Large intestine (tissue), 3 donors: ENCODE measurements around the gene KIF3C. TPM values are rescaled to one million over a fixed set of nuclear protein-coding genes. Genes with fewer than 3 reads are reported as not detected.
"Not testable (repeated sequence)": the region's sequence is repeated elsewhere in the genome, so short reads cannot be mapped to it uniquely, and the experiment has no call there.

Experiments used
- DNase-seq, 2 donors: peaks; one replicate each; pipeline versions ENCODE4 v3.0.0 to v3.0.0-alpha.2; 2013
- H3K27ac ChIP-seq: one replicate; pipeline ENCODE4 v1.5.1; 2013; ENCODE audit warnings: low read length
- H3K27me3 ChIP-seq: 2 replicates; pipeline ENCODE4 v1.6.1; 2013; ENCODE audit warnings: low read length; ENCODE audit not compliant: control insufficient read depth, insufficient read depth
- H3K36me3 ChIP-seq: 2 replicates; pipeline ENCODE4 v1.6.1; 2013; ENCODE audit warnings: low read length; ENCODE audit not compliant: control insufficient read depth, insufficient read depth
- H3K4me1 ChIP-seq: one replicate; pipeline ENCODE4 v1.6.1; 2013; ENCODE audit warnings: low read length; ENCODE audit not compliant: control insufficient read depth, insufficient read depth
- H3K4me3 ChIP-seq: one replicate; pipeline ENCODE4 v1.5.1; 2013; ENCODE audit warnings: low read length
- H3K9me3 ChIP-seq: one replicate; pipeline ENCODE4 v1.6.1; 2013; ENCODE audit warnings: mild to moderate bottlenecking, low read depth, low read length, moderate library complexity; ENCODE audit not compliant: control insufficient read depth
- WGBS: methylation state at CpG from one replicate; pipeline ENCODE4 v1.1.5; 2013; ENCODE audit warnings: low lambda C conversion rate; ENCODE audit not compliant: insufficient coverage; 5-methylcytosine and 5-hydroxymethylcytosine counted together
- polyA plus RNA-seq: library from polyadenylated mRNA; unstranded; fragments of 120-200 nt; gene quantifications from one replicate; pipeline ENCODE4 v1.2.1, GENCODE V29; 2013

KIF3C gene
- polyA plus RNA-seq, 1 donor, result 9.7 TPM

DNA sequence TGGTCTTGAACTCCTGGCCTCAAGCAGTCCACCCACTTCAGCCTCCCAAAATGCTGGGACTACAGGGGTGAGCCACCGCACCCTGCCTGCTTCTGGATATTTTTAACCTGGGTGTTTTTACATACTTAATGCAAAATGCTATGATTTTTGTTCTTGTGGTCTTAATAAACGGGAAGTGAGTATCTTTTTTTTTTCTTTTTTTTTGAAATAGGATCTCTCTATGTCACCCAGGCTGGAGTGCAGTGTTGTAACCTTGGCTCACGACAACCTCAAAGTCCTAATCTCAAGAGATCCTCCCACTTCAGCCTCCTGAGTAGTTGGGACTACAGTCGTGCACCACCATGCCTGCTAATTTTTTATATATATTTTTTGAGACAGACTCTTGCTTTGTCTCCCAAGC lies 84.8 kb downstream of the KIF3C start:
- Histone ChIP-seq H3K9me3 (no peaks in the 10 kb centered on the region), H3K4me1 (no peaks in the 10 kb centered on the region), H3K27me3 (peaks cover 2% of the 10 kb centered on the region), H3K4me3 (no peak overlapping the region), H3K36me3 (no peaks in the 10 kb centered on the region), H3K27ac (no peak overlapping the region)
- DNase-seq, result no peak
- WGBS, result 73% methylated on average over 1 of the region's 4 CpGs

DNA sequence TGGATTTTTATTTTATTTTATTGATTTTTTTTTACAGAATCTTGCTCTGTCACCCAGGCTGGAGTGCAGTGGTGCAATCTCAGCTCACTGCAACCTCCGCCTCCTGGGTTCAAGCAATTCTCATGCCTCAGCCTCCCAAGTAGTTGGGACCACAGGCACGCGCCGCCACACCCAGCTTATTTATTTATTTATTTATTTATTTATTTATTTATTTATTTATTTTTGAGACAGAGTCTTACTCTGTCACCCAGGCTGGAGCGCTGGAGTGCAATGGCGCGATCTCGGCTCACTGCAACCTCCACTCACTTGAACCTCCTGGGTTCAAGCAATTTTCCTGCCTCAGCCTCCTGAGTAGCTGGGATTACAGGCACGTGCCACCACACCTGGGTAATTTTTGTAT lies 86.0 kb downstream of the KIF3C start:
- WGBS, result no CpG with 5 or more reads among the region's 9 CpGs
- H3K4me3 ChIP-seq, DNase-seq, H3K36me3 ChIP-seq, H3K27me3 ChIP-seq, H3K4me1 ChIP-seq, H3K9me3 ChIP-seq, H3K27ac ChIP-seq: not testable (repeated sequence)

DNA sequence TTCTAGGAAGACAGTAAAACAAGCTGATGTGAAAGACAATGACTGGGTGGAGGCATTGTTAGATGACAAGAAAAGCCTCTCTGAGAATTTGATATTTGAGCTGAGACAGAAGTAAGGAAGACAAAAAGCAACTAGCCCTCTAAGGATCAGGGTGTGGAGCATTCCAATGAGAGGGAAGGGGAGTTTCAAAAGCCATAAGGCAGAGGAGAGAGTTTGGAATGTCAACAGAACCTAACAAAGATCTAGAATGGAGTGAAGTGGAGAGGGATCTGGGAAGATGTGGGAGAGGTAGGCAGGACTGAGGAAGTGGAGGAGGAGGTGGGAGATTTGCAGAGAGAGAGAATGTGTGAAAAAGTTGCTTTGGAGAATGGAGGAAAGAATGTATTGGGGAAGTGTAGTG lies 86.7 kb downstream of the KIF3C start:
- Histone ChIP-seq H3K4me1 (no peaks in the 10 kb centered on the region), H3K27me3 (peaks cover 2% of the 10 kb centered on the region), H3K4me3 (no peak overlapping the region), H3K27ac (no peak overlapping the region), H3K36me3 (no peaks in the 10 kb centered on the region), H3K9me3 (no peaks in the 10 kb centered on the region)
- DNase-seq, result no peak

DNA sequence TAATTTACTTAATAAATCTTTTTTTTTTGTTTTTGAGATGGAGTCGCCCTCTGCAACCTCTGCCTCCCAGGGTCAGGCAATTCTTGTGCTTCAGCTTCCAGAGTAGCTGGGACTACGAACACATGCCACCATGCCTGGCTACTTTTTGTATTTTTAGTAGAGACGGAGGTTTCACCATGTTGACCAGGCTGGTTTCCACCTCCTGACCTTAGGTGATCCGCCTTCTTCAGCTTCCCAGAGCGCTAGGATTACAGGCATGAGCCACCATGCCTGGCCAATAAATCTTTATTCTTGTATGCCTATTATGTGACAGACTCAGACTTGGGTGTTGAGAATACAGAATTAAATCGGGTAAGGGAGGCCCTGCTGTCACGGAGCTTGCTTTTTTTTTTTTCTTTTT lies 87.3 kb downstream of the KIF3C start:
- H3K27me3 ChIP-seq, result no peaks in the 10 kb centered on the region
- H3K4me3 ChIP-seq, result no peak overlapping the region
- no peaks in the 10 kb centered on the region for H3K9me3 ChIP-seq
- no peak overlapping the region for H3K27ac ChIP-seq
- no peaks in the 10 kb centered on the region for H3K36me3 ChIP-seq
- no peaks in the 10 kb centered on the region for H3K4me1 ChIP-seq
- WGBS, result 77% methylated on average over 5 of the region's 7 CpGs
- DNase-seq, result no peak

DNA sequence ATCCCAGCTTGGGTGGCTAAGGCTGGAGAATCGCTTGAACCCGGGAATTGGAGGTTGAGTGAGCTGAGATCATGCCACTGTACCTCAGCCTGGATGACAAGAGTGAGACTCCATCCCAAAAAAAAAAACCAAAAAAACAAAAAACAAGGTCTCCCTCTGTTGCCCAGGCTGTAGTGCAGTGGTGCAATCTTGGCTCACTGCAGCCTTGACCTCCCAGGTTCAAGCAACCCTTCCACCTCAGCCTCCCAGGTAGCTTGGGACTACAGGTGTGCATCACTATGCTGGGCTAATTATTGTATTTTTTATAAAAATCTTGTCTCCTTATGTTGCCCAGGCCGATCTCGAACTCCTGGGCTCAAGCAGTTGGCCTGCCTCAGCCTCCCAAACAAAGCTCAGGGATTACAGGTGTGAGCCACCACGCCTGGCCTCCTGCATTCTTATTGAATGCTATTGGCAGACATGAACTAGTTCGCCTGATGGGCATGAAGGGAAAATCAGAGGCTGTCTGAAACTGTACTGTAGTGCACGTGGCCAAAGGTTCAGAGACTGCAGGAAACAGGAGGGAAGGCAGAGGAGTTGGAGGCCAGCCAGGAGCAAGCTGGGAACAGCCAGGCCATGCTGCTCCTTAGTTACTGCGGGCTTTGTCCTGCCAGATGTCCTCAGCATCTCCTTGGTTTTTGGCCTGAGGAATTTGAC lies 88.0 kb downstream of the KIF3C start:
- Histone ChIP-seq H3K36me3 (no peaks in the 10 kb centered on the region), H3K9me3 (no peaks in the 10 kb centered on the region), H3K4me3 (no peak overlapping the region), H3K27ac (no peak overlapping the region), H3K27me3 (no peaks in the 10 kb centered on the region), H3K4me1 (no peaks in the 10 kb centered on the region)
- WGBS, result no CpG with 5 or more reads among the region's 8 CpGs
- DNase-seq, result peak in 1 of 2 donors; percentile 7

DNA sequence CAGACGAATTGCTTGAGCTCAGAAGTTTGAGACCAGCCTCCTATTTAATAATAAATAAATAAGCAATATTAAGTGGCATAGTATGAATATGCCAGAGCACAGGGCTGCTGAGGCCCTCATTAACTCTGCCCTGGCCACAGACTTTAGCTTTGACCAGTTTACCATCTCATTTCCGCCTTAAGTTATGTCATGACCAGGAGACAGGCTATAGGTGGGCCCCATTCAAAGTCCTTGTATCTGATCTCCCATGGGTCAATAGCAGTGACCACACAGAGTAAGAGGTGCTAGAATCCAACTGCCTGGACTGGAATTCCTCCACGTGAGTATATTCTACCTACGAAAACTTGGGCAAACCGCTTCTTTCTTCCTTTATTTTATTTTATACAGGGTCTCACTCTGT lies 90.6 kb downstream of the KIF3C start:
- H3K27me3 ChIP-seq, result no peaks in the 10 kb centered on the region
- no peaks in the 10 kb centered on the region for H3K36me3 ChIP-seq
- 100% methylated on average over 2 of the region's 5 CpGs for whole genome bisulfite sequencing
- no peak for DNase-seq
- no peaks in the 10 kb centered on the region for H3K9me3 ChIP-seq
- H3K27ac ChIP-seq, result no peak overlapping the region
- no peaks in the 10 kb centered on the region for H3K4me1 ChIP-seq
- no peak overlapping the region for H3K4me3 ChIP-seq

DNA sequence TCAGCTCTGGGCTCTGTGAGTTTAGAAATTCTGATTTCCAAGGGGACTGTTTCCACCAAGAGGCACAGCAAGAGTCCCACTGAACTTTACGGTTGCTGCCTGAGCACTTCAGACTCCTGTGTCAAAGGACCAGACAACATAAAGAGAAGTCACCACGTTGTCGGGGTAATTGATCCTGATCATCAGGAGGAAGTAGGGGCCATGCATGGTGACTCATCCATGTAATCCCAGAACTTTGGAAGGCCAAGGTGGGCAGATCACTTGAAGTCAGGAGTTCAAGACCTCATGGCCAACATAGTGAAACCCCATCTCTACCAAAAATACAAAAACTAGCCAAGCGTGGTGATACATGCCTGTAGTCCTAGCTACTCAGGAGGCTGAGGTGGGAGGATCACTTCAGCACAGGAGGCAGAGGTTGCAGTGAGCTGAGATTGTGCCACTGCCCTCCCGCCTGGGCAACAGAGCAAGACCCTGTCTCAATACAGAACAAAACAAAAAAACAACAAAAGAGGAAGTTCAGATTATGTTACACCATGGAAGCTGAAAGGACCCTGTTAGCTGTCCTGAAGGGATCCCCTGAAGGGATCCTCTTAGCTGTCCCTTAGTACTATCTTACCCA lies 94.6 kb downstream of the KIF3C start:
- DNase-seq, result no peak
- Histone ChIP-seq H3K36me3 (no peaks in the 10 kb centered on the region), H3K4me3 (no peak overlapping the region), H3K9me3 (no peaks in the 10 kb centered on the region), H3K4me1 (no peaks in the 10 kb centered on the region), H3K27me3 (no peaks in the 10 kb centered on the region), H3K27ac (no peak overlapping the region)
- no CpG with 5 or more reads among the region's 5 CpGs for WGBS

DNA sequence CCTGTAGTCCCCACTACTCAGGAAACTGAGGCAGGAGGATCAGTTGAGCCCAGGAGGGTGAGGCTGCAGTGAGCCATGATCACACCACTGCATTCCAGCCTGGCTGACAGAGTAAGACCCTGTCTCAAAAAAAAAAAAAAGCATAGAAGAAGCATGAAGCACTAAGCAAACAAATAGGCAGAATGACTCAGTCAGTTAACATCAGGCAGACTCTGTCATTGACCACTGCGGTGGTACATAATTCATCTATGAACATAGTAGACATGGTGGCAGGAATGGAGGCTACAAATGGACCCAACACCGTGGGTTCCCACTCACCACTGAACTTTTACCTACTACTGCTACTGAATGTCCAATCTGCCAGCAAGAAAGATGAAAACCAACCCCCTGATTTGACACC lies 96.4 kb downstream of the KIF3C start:
- H3K27me3 ChIP-seq, result peaks cover 8% of the 10 kb centered on the region
- H3K9me3 ChIP-seq, result no peaks in the 10 kb centered on the region
- no peak for DNase-seq
- no peak overlapping the region for H3K4me3 ChIP-seq
- H3K4me1 ChIP-seq, result no peaks in the 10 kb centered on the region
- no peak overlapping the region for H3K27ac ChIP-seq
- H3K36me3 ChIP-seq, result no peaks in the 10 kb centered on the region
- WGBS, result no CpG with 5 or more reads among the region's 2 CpGs

DNA sequence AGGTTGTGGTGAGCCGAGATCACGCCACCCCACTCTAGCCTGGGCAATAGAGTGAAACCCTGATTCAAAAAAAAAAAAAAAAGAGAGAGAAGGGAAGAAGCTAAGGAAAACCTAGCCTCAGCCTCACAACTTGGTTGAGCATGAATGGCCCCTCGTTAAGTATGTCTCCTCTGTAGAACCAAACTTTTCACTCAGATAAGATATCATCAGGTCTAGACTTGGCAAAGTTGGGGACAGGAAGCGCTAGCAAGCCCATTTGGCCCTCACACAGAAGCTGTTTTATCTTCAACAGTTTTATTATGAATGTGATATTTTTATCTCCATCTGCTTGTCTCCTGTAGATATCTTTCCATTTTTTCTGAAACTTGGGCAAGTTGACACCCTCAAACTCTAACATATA lies 100.5 kb downstream of the KIF3C start:
- H3K27ac ChIP-seq, result no peak overlapping the region
- WGBS, result 83% methylated on average over 1 of the region's 4 CpGs
- no peak for DNase-seq
- peaks cover 4% of the 10 kb centered on the region for H3K4me1 ChIP-seq
- no peaks in the 10 kb centered on the region for H3K36me3 ChIP-seq
- no peaks in the 10 kb centered on the region for H3K9me3 ChIP-seq
- H3K27me3 ChIP-seq, result peaks cover 10% of the 10 kb centered on the region
- H3K4me3 ChIP-seq, result no peak overlapping the region

DNA sequence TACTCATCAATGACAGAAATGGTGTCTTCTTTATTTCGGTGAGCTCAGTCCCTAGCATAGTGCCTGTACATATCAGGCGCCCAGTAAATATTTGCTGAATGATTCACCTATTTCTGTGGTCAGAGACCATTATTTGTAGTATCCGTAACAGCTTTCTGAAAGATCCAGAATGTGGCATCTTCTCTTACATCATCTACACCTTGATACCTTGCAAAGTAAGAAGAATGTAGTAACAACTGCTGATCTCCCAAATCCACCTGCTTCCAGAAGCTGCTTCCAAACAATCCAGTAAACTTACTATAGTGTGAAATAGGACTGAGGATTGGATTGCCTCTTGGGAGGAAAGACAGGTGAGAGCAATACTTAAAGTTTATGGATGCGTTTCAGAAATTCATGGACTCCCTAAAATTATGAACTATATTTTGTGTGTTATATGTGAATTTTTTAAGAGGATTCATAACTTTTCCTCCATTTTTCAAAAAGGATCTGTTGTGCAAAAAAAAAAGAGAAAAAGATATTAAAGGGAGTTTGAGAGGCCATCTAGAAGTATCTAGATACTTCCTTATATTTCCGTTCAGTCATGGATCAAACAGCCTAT lies 103.1 kb downstream of the KIF3C start:
- WGBS, result no CpG with 5 or more reads among the region's 5 CpGs
- peak overlapping the region; percentile 78 for H3K27ac ChIP-seq
- peaks cover 7% of the 10 kb centered on the region for H3K36me3 ChIP-seq
- no peaks in the 10 kb centered on the region for H3K9me3 ChIP-seq
- DNase-seq, result no peak
- H3K27me3 ChIP-seq, result peaks cover 10% of the 10 kb centered on the region
- H3K4me1 ChIP-seq, result peaks cover 8% of the 10 kb centered on the region
- H3K4me3 ChIP-seq, result no peak overlapping the region
